Activated CD4-positive, alpha-beta T cell treated with anti-CD3 and anti-CD28 coated beads, Interleukin-10, Interleukin-2, amounts not matched to agents 100 ng/mL and 50 ng/mL, durations not matched to agents 16 hours and 8 hours (primary cell): Measurements from ENCODE around the gene C22orf42.
"Not testable (repeated sequence)": the region's sequence is repeated elsewhere in the genome, so short reads cannot be mapped to it uniquely, and the experiment has no call there.

Source experiments
- DNase-seq: peaks from one replicate; pipeline ENCODE4 v3.0.0-alpha.2; 2020

Gene C22orf42

DNA sequence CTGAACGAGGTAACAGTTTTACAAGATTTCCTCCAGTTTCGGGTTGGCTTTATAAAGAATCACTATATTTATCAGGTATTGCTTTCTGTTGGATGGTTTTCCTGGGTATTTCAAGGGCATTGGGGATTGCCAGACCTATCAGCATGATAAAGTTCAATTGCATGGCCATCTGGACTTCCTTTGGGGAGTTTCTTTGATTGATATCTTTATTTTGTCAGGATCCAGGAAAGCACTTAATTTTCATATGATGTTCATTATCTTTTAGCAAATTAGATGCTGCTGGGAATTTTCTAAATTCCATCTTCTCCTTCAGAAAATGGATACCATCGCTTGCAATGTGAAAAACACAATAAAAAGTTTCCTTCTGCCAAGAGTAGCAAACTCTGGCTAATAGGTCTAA is 24.5 kb upstream of the C22orf42 start:
- no peak for DNase-seq

DNA sequence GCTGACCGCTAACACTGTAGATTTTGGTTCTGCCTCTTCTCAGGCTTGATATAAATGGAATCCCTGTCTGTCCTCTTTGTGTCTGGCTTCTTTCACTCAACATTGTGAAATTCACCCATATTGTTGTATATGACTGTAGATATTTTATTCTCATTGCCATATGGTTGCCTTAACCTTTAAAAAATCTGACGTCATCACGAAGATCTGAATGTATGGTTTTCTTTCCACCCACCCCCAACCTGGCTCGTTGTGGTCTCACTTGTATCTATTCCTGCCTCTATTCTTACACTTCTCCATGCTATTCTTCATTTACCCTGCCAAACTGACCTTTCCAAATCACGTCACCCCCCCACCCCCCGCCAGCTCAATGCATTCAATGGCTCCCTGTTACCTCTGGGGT is 21.9 kb upstream of the C22orf42 start:
- no peak for DNase-seq

DNA sequence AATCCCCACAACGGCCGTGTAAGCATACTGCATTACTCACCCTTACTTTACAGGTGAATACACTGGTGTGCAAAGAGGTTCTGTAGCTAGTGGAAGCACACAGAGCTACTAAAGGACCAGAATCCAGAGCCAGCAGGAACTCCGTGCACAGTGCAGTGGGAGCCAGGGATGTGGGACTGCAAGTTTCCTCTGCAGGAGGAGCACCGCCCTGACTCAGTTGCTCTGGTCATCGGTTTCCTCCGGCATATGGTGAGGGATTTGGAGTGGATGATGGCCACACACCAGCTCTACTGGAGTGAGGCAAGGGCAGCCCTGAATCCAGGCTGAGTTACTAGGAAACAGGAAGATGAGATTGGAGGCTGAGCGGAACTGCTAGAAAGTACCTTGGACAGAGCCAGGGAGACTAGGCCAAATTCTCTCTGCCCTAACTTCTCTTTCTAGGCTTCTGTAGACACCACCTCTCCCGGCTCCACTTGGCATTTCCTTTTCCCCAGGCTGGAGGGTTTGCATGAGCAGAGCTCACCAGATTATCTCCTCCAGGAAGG is 18.2 kb upstream of the C22orf42 start:
- DNase-seq: no peak

DNA sequence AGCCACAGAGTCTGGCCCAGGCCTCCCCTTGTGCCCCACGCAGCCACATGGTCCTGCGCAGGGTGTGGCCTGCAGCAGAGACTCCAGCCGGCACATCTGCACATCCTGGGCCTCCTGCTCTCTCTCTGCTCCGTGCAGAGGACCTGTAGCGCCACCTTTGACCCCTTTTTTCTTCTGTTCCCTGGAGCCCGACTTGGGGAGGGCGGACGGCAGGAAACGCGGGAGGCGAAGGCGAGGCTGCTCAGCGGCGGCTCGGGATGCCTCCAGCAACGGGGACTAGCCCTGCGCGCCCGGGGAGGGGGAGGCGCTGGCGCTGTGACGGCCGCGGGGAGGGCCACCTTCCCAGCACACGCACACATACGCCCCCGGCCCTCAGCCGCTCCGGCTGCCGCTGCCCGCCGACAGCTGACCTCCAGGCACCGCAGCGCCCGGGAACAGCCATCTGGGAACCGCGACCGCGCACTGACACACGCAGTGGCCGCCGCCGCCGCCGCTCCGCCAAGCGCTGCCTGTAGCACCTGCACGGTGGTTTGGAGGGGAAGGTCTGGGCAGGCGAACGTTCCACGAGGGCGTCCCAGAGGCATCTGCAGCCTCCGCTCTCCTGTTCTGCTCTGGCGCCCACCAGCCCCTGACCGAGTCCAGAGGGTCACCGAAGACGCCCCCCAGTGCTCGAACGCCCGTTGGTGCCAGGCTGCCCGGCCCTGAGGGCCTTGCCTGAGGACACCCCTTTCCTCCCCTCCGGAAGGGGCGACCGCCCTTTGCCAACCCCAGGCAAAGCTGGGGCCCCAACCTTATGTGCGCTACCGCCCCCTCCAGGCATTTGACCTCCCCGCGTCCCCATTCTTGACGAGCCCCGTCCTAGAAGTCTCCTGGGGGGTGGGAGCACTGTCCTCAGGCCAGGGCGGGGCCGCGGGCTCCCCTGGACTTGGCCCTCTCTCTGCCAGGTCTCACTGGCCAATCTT is 16.9 kb upstream of the C22orf42 start:
- DNase-seq: no peak

DNA sequence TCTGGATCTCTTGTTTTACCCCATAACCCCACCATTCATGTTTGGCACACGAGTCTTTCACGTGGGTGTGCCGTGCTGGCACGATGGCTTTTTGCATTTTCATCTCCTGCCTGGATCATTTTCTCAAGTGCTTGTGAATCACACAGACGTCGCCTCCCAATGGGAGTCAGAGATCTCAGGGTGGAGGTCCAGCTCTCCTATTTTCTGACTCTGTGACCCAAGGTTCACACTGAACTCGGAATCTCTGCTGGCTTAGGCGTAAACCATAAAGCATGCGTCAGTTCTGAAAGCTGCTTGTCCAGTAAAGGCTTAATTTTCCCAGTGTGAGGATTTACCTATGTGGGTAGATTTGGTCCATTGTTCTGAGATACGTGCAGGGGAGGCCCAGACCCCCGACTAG is 16.0 kb upstream of the C22orf42 start:
- DNase-seq: no peak

DNA sequence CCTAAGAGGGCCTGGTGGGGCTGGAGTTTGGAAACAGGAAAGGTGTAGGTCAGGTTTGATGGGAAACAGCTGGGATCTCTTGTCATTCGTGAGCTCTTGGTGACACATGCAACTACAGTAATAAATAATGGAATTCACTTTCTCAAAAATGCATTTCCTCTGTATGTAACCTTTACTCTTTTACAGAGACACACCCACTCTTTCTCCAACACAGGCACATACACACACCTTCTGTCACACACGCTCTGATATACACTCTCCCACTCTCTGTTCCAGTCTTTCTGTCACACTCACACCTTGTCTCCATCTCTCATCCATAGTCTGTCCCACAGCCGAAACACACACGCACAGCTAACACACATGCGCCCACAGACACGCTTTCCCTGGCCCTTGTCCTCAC is 6.6 kb upstream of the C22orf42 start:
- DNase-seq: no peak

DNA sequence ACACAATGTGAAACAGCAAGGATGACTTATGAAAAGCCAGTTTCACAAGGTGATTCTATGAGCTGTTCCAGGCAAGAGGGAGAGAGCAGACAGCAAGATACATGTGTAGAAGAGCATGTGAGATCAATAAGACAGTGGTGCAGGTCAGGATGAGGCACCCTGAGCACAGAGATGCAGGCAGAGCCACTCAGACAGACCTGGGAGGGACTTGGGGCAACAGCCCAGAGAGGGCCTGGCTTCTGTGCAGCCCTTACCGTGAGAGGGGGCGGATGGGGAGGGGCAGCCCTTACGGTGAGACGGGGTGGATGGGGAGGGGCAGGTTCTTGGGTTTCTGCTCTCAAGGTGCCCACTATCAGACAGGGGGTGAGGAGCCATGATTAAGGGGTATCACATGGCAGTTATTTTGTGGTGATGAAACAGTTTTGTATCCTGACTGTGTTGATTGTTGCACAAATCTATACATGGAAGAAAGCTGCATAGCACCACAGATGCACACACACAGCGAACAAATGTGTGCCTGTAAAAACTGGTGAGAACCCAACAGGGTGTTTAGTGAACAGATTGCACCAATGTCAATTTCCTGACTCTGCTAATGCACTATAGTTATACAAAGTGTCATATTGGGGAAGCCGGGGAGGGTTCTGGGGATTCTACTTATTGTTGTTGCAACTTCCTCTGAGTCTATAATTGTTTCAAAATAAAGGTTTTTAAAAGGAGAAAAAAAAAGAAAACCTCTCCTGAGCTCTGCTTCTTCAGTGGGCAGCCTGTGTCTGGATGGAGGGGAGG is 5.2 kb upstream of the C22orf42 start:
- no peak for DNase-seq

DNA sequence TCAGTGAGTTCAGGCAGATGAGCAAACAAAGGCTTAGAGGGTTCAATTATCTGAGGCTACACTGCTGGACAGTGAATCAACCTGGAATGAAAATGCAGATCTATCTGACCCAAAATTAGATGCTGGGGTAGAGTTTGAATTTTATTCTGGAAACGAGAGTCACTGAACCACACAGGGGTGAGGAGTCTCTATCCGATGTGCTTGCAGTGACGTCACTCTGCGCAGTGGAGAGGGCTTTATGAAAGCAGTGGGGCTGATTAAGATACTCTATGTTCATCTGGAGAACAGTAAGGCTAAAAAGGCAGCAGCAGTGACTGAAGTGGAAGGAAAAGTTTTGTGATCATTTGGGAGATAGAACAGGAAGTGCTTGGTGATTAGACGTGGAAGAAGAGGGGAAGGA is 1.3 kb upstream of the C22orf42 start:
- DNase-seq: not testable (repeated sequence)

DNA sequence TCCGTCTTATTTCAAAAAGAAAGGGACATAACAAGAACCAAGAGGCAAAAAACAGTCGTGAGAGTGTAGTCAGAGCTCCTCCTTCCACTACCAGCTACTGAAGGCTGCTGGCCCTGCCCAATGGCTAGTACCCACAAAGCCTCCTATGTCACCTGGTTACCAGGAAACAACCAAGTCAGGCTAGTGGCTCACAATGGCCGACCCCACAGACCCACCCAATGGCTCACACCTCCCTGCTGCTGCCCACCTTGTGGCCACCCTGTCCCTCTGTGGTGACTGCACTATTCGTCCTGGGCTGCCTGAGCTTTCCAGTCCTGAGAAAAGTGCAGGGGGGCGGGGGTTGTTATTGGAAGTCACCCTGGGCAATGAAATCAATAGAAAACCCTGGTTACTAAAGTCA is 1.5 kb downstream of the C22orf42 start:
- DNase-seq: not testable (repeated sequence)

DNA sequence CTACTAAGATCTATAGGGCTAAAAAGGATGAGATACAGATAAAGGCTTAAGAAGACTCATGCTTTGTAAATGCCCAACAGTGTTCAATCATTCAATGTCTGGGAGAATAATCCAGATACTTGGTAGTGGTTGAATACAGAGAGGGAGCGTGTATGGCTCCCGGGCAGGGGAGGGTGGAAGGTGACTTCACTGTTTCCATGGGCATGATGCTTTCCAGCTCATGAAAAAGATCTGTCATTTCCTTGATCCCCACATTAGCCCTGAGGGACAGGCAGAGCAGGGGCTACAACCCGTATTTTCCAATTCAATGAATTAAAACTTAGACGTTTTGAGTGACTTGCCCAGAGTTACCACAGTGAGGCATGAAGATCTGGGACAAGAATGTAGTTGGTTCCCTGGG is 4.4 kb downstream of the C22orf42 start:
- not testable (repeated sequence) for DNase-seq

DNA sequence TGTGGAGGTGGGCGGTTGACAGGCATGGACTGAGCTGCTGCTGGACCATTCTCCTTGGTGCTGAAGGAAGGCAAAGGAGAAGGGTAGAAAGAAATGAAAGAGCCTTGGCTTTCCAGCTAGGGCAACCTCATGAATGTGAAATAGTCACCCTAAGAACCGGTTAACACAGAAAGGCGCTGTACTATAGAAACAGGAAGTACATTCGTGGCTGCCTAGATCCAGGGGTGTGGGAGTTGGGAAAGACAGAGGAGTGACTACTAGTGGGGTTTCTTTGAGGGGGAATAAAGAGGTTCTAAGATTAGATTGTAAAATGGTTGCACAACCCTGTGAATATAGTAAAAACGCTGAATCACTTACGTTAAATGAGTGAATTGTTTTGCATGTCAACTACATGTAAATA is 7.5 kb downstream of the C22orf42 start:
- not testable (repeated sequence) for DNase-seq

DNA sequence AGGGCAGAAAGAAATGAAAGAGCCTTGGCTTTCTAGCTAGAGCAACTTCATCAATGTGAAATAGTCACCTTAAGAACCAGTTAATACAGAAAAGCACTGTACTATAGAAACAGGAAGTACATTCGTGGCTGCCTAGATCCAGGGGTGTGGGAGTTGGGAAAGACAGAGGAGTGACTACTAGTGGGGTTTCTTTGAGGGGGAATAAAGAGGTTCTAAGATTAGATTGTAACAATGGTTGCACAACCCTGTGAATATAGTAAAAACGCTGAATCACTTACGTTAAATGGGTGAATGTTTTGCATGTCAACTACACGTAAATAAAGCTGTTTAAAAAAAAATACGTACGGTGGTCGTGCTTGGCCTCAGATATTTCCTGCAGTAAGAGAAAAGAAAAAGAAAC is 8.5 kb downstream of the C22orf42 start:
- DNase-seq: not testable (repeated sequence)

DNA sequence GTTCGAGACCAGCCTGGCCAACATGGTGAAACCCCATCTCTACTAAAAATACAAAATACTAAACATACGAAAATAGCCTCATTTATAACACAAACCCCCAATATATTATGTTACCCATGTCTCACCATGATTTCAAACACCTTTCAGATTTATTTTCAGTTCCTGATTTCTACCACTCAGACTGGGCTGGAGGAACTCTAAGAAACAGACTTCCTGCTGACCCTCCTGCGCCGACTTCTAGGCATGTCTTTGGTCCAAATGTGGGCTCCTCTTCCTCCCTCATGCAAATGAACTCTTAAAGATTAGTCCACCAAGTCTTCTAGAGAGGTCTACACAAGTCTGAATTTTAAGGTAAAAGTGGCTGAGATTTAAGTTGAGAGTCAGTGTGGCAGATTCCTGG is 10.7 kb downstream of the C22orf42 start:
- DNase-seq: not testable (repeated sequence)

DNA sequence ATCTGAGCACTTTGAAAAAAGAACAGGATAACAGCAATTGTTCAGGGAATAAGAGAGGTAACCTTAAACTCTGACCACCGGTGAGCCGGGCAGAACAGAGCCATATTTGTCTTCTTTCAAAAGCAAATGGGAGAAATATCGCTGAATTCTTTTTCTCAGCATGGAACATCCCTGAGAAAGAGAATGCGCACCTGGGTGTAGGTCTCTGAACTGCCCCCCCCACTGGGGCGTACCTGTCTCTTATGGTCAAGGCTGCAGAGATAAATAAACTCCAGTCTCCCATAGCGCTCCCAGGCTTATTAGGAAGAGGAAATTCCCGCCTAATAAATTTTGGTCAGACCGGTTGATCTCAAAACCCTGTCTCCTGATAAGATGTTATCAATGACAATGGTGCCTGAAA is 12.0 kb downstream of the C22orf42 start:
- DNase-seq: not testable (repeated sequence)

DNA sequence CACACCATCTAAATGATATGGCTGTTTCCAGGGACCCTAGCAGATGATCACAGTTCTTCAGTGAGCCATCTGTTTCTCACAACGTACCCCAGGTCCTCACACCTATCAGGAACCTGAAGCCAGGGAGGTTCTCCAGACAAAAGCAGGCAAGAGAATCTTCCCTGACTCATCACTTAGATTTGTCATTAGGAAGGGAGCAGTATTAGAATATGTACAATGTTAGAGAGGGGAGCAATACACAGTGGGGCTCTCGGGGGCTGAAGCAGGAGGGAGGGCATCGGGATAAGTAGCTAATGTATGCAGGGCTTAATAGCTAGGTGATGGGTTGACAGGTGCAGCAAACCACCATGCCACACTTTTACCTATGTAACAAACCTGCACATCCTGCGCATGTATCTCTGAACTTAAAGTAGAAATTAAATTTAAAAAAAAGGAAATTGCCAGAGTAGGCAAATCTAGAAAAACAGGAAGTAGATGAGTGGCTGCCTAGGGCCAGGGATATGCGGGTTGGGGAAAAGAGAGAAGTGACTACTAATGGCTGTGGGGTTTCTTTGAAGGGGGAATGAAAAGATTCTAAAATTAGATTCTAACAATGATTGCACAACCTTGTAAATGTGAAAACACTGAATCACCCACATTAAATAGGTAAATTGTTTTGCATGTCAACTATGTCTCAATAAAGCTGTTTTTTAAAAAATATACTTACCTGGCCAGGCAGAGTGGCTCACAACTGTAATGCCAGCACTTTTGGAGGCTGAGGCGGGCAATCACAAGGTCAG is 14.4 kb downstream of the C22orf42 start:
- peak; percentile 15 for DNase-seq

DNA sequence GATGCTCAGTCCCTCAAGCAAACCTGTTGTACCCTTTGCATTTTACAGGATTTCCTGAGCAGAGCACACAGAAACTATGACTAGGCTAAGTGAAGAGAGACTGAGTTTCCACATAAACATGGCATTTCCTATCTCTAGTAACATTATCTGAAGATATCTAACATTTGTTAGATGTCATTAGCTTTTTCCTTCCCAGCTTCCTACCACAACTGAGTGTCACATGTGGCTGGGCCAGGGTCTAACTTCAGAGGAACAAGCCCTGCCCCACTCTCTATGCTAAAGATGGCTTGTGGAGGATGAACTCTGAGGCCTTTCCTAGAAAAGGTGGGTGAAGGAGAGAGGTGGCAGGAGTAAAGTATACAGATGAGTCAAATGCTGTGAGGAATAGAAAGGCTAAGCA is 16.5 kb downstream of the C22orf42 start:
- DNase-seq: peak; percentile 63

DNA sequence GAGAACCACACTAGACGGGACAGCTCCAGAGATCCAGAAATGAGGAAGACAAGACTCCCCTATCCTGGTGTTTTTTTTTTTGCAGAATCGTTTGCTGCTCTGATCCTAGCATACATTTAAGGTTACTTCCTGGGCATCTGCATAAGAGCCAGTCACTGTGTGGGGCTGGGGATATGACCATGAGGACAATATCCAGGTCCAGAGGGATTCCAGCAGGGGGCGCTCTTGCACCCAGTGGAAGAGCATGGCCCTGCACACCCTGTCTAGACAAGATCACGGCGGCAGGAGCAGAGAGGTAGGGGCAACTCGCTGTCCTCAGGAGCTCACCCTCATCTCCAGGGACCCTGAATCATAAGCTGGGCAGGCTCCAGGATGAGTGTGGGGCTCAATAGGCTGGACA is 18.4 kb downstream of the C22orf42 start:
- peak; percentile 26 for DNase-seq

DNA sequence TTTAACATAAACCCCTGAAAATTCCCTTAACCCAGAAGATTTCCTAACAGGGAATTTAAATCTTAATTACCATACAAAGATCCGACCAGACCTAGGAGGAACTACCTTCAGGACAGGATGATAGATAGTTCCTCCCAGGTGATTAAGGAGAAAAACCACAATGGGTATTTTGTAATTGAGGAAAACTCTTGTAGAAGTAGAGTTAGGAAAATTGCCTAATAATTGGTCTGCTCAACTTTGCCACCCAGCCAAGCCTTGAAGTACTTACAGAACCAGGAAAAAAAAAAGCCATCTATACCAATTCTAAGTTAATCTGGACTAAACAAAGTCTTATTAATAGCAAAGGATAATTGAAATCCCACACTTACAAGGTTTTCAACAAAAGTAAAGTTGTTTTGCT is 20.5 kb downstream of the C22orf42 start:
- DNase-seq: not testable (repeated sequence)

DNA sequence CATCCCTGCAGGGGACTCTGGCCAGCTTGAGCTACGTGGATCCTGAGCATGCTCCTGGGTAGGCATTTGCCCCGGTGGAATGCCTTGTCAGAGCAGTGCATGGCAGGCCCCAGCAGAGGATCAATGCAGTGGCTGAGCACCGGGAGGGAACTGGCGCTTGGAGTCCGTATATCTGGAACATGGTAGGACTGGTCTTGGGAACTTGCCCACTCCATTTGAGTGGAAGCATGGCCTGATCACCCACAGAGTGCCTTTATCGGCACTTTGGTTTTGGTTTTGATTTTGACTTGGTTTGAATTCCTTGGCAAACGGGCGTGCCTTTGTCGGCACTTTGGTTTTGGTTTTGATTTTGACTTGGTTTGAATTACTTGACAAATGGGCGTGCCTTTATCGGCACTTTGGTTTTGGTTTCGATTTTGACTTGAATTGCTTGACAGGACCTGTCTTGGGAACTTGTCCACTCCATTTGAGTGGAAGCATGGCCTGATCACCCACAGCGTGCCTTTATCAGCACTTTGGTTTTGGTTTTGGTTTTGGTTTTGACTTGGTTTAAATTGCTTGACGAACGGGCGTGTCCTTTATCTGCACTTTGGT is 21.3 kb downstream of the C22orf42 start:
- peak; percentile 84 for DNase-seq

DNA sequence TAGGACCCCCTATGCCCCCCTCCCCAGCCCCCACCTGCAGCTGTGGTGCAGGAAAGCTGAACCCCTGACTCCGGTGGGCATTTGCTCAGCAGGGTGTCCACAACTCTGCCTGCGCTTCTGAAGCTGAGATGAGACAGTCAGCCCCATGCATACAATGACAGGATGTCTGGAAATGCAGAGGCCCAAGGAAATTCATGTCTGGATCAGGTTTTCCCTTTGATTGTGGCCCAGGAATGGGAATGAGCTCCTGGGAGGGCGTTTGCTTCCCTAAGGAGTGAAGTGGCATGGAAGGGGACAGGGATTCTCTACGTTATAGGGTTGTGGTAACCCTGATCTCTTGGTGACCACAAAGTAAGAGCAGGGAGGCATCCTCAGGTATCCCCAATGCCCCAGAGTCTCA is 22.2 kb downstream of the C22orf42 start:
- DNase-seq: not testable (repeated sequence)

DNA sequence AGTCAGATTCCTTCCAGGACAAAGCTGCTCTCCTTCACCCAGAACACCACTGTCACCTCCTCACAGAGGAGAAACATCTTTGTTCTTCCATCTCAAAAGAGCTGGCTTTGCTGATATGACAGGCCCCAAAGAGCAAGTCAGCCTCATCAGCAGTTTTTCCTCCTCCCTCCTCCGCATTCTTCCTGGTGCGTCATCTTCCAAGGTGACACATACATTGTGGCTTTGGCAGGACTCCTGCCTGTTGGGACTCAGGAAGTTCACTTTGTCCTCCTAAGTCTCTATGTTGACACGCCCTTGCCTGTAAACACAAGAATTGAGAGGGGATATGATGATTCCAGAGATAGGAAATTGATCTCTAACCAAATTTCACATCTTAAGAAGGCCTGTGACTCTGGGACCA is 23.1 kb downstream of the C22orf42 start:
- not testable (repeated sequence) for DNase-seq

DNA sequence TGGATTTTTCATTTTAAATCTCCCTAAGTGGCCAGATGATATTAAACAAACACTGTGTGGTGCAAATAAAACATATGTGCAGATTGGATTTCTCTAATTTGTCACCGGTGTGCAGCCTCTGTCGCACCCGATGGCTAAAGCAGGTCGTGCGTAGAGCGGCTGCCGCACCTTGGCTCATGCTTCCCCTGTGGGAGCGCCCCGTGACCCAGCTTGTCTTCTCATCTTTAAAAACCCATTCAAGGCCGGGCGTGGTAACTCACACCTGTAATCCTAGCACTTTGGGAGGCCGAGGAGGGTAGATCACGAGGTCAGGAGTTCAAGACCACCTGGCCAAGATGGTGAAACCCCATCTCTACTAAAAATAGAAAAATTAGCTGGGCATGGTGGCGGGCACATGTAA is 24.3 kb downstream of the C22orf42 start:
- DNase-seq: not testable (repeated sequence)
